HCT116 (cell line): Measurements from ENCODE around the gene ZNF804A. TPM values are rescaled to one million over a fixed set of nuclear protein-coding genes. Genes with fewer than 3 reads are reported as not detected.

Experiments
- ATAC-seq: fragments of 200-7000 bp; cut with Tn5 transposase; 2 replicates; pipeline ENCODE4 v1.9.1; 2020; ENCODE audit warnings: mild to moderate bottlenecking, moderate library complexity
- BruUV-seq: library from RNA; stranded (reverse); fragments of 400-500 nt; replicated peaks from 2 replicates; lab custom pipeline; 2021; lab: Mats Ljungman, UMichigan
- CTCF ChIA-PET: fragments of 300-600 bp; sonication (Branson Sonifier 250); formaldehyde crosslinking; loops from one replicate; lab custom pipeline; 2021; ENCODE audit warnings: antibody characterized with exemption; lab: Charles Lee
- POLR2A ChIA-PET: fragments of 300-600, 350-600 bp; sonication (Branson Sonifier 250); formaldehyde crosslinking; loops from one replicate; lab custom pipeline; 2021; ENCODE audit warnings: antibody characterized with exemption; lab: Charles Lee
- RAD21 ChIA-PET, 2 experiments: fragments of 300-600 bp; sonication (Branson Sonifier 250); formaldehyde crosslinking; loops; one replicate each; lab custom pipeline; 2023; ENCODE audit warnings: low total read pairs in 2 of 2; ENCODE audit not compliant: uncharacterized antibody in 2 of 2, unreplicated experiment in 2 of 2, low non-redundant PET in 1 of 2; lab: Charles Lee
- DNase-seq: peaks from one replicate; pipeline ENCODE4 v3.0.0-alpha.2; 2010; ENCODE audit warnings: low read depth, low spot score
- H2AFZ ChIP-seq: fragments of 200-600 bp; shearing (Covaris generic), sonication (generic); 2 replicates; pipeline ENCODE4 v1.6.1; 2017; ENCODE audit warnings: low read depth, mixed run types, mixed read lengths, antibody characterized with exemption, low read length; ENCODE audit not compliant: poor library complexity, severe bottlenecking
- H3K27ac ChIP-seq: 2 replicates; pipeline ENCODE4 v1.5.1; 2012; ENCODE audit warnings: low read depth, low read length
- H3K27me3 ChIP-seq: fragments of 200-600 bp; sonication (generic); 2 replicates; pipeline ENCODE4 v1.6.1; 2016; ENCODE audit warnings: mixed run types, low read length, mixed read lengths; ENCODE audit not compliant: insufficient read depth
- H3K36me3 ChIP-seq, 2 experiments: fragments of 200-500 bp in 1 of 2; fragments of 200-600 bp in 1 of 2; sonication (Bioruptor generic) in 1 of 2; sonication (generic) in 1 of 2; 2 replicates each; pipeline versions ENCODE4 v1.5.1 to v1.6.1; 2014 to 2016; ENCODE audit warnings: low read length in 2 of 2, inconsistent platforms in 1 of 2, mixed read lengths in 1 of 2, mixed run types in 1 of 2; ENCODE audit not compliant: insufficient read depth in 2 of 2, control insufficient read depth in 1 of 2
- H3K4me1 ChIP-seq, 2 experiments: fragments of 200-600 bp in 1 of 2; sonication (generic) in 1 of 2; 2 replicates each; pipeline versions ENCODE4 v1.5.1 to v1.6.1; 2012 to 2017; ENCODE audit warnings: low read length in 2 of 2, inconsistent platforms in 1 of 2, mild to moderate bottlenecking in 1 of 2, mixed read lengths in 1 of 2, mixed run types in 1 of 2, moderate library complexity in 1 of 2; ENCODE audit not compliant: insufficient read depth in 2 of 2, control insufficient read depth in 1 of 2
- H3K4me2 ChIP-seq: fragments of 200-600 bp; sonication (generic); 2 replicates; pipeline ENCODE4 v1.6.1; 2017; ENCODE audit warnings: mixed run types, low read length, mixed read lengths
- H3K4me3 ChIP-seq, 2 experiments: fragments of 200-600 bp in 1 of 2; sonication (generic) in 1 of 2; replicated peaks in 1 of 2; 2 replicates each; pipeline ENCODE4 v1.5.1; 2011 to 2016; ENCODE audit warnings: low read length in 2 of 2, control low read depth in 1 of 2, low read depth in 1 of 2, mild to moderate bottlenecking in 1 of 2, mixed read lengths in 1 of 2, mixed run types in 1 of 2
- H3K79me2 ChIP-seq: fragments of 200-600 bp; sonication (generic); 2 replicates; pipeline ENCODE4 v1.6.1; 2017; ENCODE audit warnings: mild to moderate bottlenecking, mixed run types, low read length, moderate library complexity, mixed read lengths; ENCODE audit not compliant: insufficient read depth
- H3K9ac ChIP-seq: fragments of 200-600 bp; sonication (generic); 2 replicates; pipeline ENCODE4 v1.6.1; 2016; ENCODE audit warnings: low read length, mixed read lengths
- H3K9me2 ChIP-seq: fragments of 200-600 bp; sonication (generic), shearing (Covaris generic); 2 replicates; pipeline ENCODE4 v1.6.1; 2017; ENCODE audit warnings: mixed run types, mild to moderate bottlenecking, moderate library complexity; ENCODE audit not compliant: insufficient read depth
- H3K9me3 ChIP-seq, 2 experiments: fragments of 200-500 bp in 1 of 2; fragments of 200-600 bp in 1 of 2; sonication (Bioruptor generic) in 1 of 2; sonication (generic) in 1 of 2; 2 replicates each; pipeline ENCODE4 v1.6.1; 2014 to 2017; ENCODE audit warnings: low read length in 2 of 2, mixed read lengths in 2 of 2, inconsistent platforms in 1 of 2, low read depth in 1 of 2, mild to moderate bottlenecking in 1 of 2, mixed run types in 1 of 2, moderate library complexity in 1 of 2; ENCODE audit not compliant: control insufficient read depth in 1 of 2, insufficient read depth in 1 of 2
- H4K20me1 ChIP-seq: fragments of 200-600 bp; sonication (generic), shearing (Covaris generic); 2 replicates; pipeline ENCODE4 v1.6.1; 2017; ENCODE audit warnings: mixed run types, mild to moderate bottlenecking, moderate library complexity; ENCODE audit not compliant: insufficient read depth
- CEBPB ChIP-seq: IDR thresholded peaks from 2 replicates; pipeline ENCODE4 v1.6.1; 2012; ENCODE audit warnings: low read depth
- EZH2 ChIP-seq: fragments of 200-600 bp; sonication (generic); IDR thresholded peaks from 2 replicates; pipeline ENCODE4 v1.6.1; 2017; ENCODE audit warnings: antibody characterized with exemption, mixed run types
- FOSL1 ChIP-seq: IDR thresholded peaks from 2 replicates; pipeline ENCODE4 v1.6.1; 2012; ENCODE audit warnings: low read depth
- POLR2A ChIP-seq: IDR thresholded peaks from 2 replicates; pipeline ENCODE4 v1.7.0; 2011; ENCODE audit warnings: borderline replicate concordance; ENCODE audit not compliant: insufficient read depth, insufficient read length; ENCODE audit errors: extremely low read depth
- POLR2AphosphoS5 ChIP-seq: IDR thresholded peaks from 2 replicates; pipeline ENCODE4 v1.6.1; 2011; ENCODE audit warnings: mild to moderate bottlenecking, low read depth, low read length, moderate library complexity
- RAD21 ChIP-seq: IDR thresholded peaks from 2 replicates; pipeline ENCODE4 v1.6.1; 2012; ENCODE audit warnings: low read depth, mild to moderate bottlenecking
- SIN3A ChIP-seq: IDR thresholded peaks from 2 replicates; pipeline ENCODE4 v1.6.1; 2012; ENCODE audit warnings: low read depth
- SP1 ChIP-seq: IDR thresholded peaks from 2 replicates; pipeline ENCODE4 v1.6.1; 2012; ENCODE audit warnings: low read depth
- TCF7L2 ChIP-seq: IDR thresholded peaks from 2 replicates; pipeline ENCODE4 v1.7.0; 2011; ENCODE audit warnings: borderline replicate concordance, inconsistent platforms; ENCODE audit not compliant: insufficient read depth, insufficient read length; ENCODE audit errors: extremely low read depth
- YY1 ChIP-seq: IDR thresholded peaks from 2 replicates; pipeline ENCODE4 v1.6.1; 2011; ENCODE audit warnings: low read length, low read depth, moderate library complexity, mild to moderate bottlenecking; ENCODE audit not compliant: insufficient replicate concordance; ENCODE audit errors: extremely low read depth
- ZFX ChIP-seq: fragments of 450-650 bp; IDR thresholded peaks from 2 replicates; pipeline ENCODE4 v1.6.1; 2017
- ZNF274 ChIP-seq: fragments of 200-500 bp; sonication (Bioruptor generic); IDR thresholded peaks from 2 replicates; pipeline ENCODE4 v1.6.1; 2014; ENCODE audit warnings: mild to moderate bottlenecking, low read depth, low read length, inconsistent platforms
- intact Hi-C: fragments of 100-400 bp; cut with micrococcal nuclease; formaldehyde crosslinking; loops from 2 replicates; pipeline ENCODE4 v1.10.0; 2022
- total RNA-seq: library from RNA; stranded (reverse); gene quantifications from one replicate; pipeline ENCODE4 v1.2.1, GENCODE V29; 2021; ENCODE audit not compliant: unreplicated experiment
- TF ChIP-seq, protein P1 (sequence below): IDR thresholded peaks from 2 replicates; pipeline ENCODE4 v1.6.1; 2012
- TF ChIP-seq, protein P2 (sequence below): IDR thresholded peaks from 2 replicates; pipeline ENCODE4 v1.6.1; 2011; ENCODE audit warnings: mild to moderate bottlenecking, low read length, moderate library complexity; ENCODE audit not compliant: insufficient replicate concordance; ENCODE audit errors: extremely low read depth
- TF ChIP-seq, protein P3 (sequence below): IDR thresholded peaks from 2 replicates; pipeline ENCODE4 v1.6.1; 2012; ENCODE audit warnings: low read depth
- TF ChIP-seq, protein P4 (sequence below): IDR thresholded peaks from 2 replicates; pipeline ENCODE4 v1.6.1; 2012

The ZNF804A gene
- total RNA-seq, 1 experiment from 2014 or later = 0.61 TPM

DNA sequence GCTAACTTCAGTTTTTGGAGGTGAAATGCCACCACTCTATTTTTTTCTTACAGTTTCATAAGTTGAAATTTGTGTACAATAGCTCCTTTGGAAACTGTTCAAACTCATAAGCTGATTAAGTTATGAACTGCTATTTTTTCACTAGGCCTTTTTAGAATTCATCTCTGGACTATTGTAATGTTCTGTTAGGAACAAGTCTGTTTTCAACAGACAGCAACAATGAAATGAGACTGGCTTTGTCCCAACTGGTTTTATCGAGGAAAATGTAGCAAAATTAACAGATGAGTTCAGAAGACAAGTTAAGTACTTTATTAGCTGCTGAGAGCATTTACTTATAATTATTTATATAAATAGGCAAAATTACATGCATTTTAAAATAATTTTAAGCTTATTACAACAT lies 310.6 kb downstream of the ZNF804A start:
- intact Hi-C loops = no loop called here
- no peak overlapping the region for H2AFZ ChIP-seq
- CTCF ChIA-PET = no interaction called here
- POLR2A ChIA-PET = no interaction called here
- no peaks in the 10 kb centered on the region for H3K79me2 ChIP-seq
- no peak overlapping the region for H3K9ac ChIP-seq
- no peaks in the 10 kb centered on the region for H3K4me1 ChIP-seq
- no peaks in the 10 kb centered on the region for H3K9me2 ChIP-seq
- H3K4me2 ChIP-seq = no peak overlapping the region
- no peaks in the 10 kb centered on the region for H3K9me3 ChIP-seq
- no peaks in the 10 kb centered on the region for H3K27me3 ChIP-seq
- RAD21 ChIA-PET = no interaction called here
- BruUV-seq = no TSS peak
- H3K36me3 ChIP-seq = no peaks in the 10 kb centered on the region
- H3K27ac ChIP-seq = no peak overlapping the region
- DNase-seq (no peak), ATAC-seq (no peak)
- no peak overlapping the region for H3K4me3 ChIP-seq
- H4K20me1 ChIP-seq = no peaks in the 10 kb centered on the region
- TF ChIP-seq POLR2A (no peak), RAD21 (no peak), YY1 (no peak), ZNF274 (no peak), TCF7L2 (no peak)

DNA sequence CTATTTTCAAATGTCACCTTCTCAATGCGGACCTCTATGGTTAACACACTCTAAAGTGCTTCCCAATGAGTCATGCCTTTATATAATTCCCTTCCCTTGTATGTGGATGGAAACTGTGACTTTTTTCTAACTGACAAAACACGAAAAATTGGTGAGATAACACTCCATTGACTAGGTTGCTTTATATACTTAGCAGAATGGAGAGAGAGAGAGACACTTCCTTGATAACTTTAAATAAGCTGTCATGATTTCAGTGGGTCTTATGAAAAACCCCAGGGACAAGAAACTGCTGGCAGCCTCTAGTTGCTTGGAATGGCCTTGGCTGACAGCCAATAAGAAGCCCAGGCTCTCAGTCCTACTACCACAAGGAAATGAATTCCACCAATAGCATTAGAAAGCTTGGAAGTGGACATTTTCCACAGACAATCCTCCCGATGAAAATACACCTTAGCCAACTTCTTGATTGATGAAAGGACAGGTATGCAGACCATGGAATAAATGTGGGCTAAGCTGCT lies 322.2 kb downstream of the ZNF804A start:
- no peaks in the 10 kb centered on the region for H4K20me1 ChIP-seq
- intact Hi-C loops = no loop called here
- H3K9ac ChIP-seq = no peak overlapping the region
- POLR2A ChIA-PET = no interaction called here
- RAD21 ChIA-PET = no interaction called here
- no peak overlapping the region for H3K4me2 ChIP-seq
- CTCF ChIA-PET = no interaction called here
- no peak overlapping the region for H3K4me3 ChIP-seq
- no peak overlapping the region for H3K27ac ChIP-seq
- DNase-seq = no peak
- no peaks in the 10 kb centered on the region for H3K79me2 ChIP-seq
- H2AFZ ChIP-seq = no peak overlapping the region
- BruUV-seq = no TSS peak
- no peak for ATAC-seq
- H3K27me3 ChIP-seq = no peaks in the 10 kb centered on the region
- no peaks in the 10 kb centered on the region for H3K9me2 ChIP-seq
- no peaks in the 10 kb centered on the region for H3K9me3 ChIP-seq
- no peaks in the 10 kb centered on the region for H3K4me1 ChIP-seq
- H3K36me3 ChIP-seq = no peaks in the 10 kb centered on the region
- TF ChIP-seq SP1 = no peak
- no peak for TF ChIP-seq POLR2AphosphoS5
- no peak for TF ChIP-seq POLR2A
- no peak for TF ChIP-seq ZFX
- TF ChIP-seq CEBPB = no peak
- TF ChIP-seq, protein P1, sequence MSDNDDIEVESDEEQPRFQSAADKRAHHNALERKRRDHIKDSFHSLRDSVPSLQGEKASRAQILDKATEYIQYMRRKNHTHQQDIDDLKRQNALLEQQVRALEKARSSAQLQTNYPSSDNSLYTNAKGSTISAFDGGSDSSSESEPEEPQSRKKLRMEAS = no peak
- TF ChIP-seq, protein P2, sequence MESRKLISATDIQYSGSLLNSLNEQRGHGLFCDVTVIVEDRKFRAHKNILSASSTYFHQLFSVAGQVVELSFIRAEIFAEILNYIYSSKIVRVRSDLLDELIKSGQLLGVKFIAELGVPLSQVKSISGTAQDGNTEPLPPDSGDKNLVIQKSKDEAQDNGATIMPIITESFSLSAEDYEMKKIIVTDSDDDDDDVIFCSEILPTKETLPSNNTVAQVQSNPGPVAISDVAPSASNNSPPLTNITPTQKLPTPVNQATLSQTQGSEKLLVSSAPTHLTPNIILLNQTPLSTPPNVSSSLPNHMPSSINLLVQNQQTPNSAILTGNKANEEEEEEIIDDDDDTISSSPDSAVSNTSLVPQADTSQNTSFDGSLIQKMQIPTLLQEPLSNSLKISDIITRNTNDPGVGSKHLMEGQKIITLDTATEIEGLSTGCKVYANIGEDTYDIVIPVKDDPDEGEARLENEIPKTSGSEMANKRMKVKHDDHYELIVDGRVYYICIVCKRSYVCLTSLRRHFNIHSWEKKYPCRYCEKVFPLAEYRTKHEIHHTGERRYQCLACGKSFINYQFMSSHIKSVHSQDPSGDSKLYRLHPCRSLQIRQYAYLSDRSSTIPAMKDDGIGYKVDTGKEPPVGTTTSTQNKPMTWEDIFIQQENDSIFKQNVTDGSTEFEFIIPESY = no peak
- no peak for TF ChIP-seq FOSL1
- TF ChIP-seq, protein P3, sequence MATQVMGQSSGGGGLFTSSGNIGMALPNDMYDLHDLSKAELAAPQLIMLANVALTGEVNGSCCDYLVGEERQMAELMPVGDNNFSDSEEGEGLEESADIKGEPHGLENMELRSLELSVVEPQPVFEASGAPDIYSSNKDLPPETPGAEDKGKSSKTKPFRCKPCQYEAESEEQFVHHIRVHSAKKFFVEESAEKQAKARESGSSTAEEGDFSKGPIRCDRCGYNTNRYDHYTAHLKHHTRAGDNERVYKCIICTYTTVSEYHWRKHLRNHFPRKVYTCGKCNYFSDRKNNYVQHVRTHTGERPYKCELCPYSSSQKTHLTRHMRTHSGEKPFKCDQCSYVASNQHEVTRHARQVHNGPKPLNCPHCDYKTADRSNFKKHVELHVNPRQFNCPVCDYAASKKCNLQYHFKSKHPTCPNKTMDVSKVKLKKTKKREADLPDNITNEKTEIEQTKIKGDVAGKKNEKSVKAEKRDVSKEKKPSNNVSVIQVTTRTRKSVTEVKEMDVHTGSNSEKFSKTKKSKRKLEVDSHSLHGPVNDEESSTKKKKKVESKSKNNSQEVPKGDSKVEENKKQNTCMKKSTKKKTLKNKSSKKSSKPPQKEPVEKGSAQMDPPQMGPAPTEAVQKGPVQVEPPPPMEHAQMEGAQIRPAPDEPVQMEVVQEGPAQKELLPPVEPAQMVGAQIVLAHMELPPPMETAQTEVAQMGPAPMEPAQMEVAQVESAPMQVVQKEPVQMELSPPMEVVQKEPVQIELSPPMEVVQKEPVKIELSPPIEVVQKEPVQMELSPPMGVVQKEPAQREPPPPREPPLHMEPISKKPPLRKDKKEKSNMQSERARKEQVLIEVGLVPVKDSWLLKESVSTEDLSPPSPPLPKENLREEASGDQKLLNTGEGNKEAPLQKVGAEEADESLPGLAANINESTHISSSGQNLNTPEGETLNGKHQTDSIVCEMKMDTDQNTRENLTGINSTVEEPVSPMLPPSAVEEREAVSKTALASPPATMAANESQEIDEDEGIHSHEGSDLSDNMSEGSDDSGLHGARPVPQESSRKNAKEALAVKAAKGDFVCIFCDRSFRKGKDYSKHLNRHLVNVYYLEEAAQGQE = no peak
- TF ChIP-seq, protein P4, sequence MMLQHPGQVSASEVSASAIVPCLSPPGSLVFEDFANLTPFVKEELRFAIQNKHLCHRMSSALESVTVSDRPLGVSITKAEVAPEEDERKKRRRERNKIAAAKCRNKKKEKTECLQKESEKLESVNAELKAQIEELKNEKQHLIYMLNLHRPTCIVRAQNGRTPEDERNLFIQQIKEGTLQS = no peak
- no peak for TF ChIP-seq EZH2
- TF ChIP-seq SIN3A = no peak
